Esophagus mucosa (tissue), 1 donor: ENCODE results near the gene TNFRSF11A. TPM values are rescaled to one million over a fixed set of nuclear protein-coding genes. Genes with fewer than 3 reads are reported as not detected.
A peak's percentile ranks its signal among the peaks of the same experiment; 100 is the strongest.

ENCODE experiments used
- ATAC-seq: fragments of 200-7000 bp; cut with Tn5 transposase; one replicate; pipeline ENCODE4 v1.9.1; 2020
- total RNA-seq: library from RNA; stranded (reverse); gene quantifications from one replicate; pipeline ENCODE4 v1.2.4, GENCODE V29; 2023
- donor health status: DM: yes; HTN: yes; CAD: no.

TNFRSF11A gene
- total RNA-seq, 1 donor from 2014 or later: 5.7 TPM

GRCh38 chr18:62420513-62421209 lies 95.6 kb downstream of the TNFRSF11A start:
- ATAC-seq: peak; percentile 65

GRCh38 chr18:62425465-62426190 lies 100.5 kb downstream of the TNFRSF11A start:
- ATAC-seq: peak; percentile 96

GRCh38 chr18:62426191-62426488 lies 101.0 kb downstream of the TNFRSF11A start:
- ATAC-seq: no peak

GRCh38 chr18:62432176-62432575 lies 107.1 kb downstream of the TNFRSF11A start:
- no peak for ATAC-seq

- no peak for ATAC-seq
These were observed 109.7 kb downstream of the TNFRSF11A start for GRCh38 chr18:62434798-62435197.

- ATAC-seq: no peak
These were observed 110.4 kb downstream of the TNFRSF11A start for GRCh38 chr18:62435435-62436031.

- no peak for ATAC-seq
These were observed 111.6 kb downstream of the TNFRSF11A start for GRCh38 chr18:62436636-62437234.

- peak; percentile 74 for ATAC-seq
These were observed 112.3 kb downstream of the TNFRSF11A start for GRCh38 chr18:62437235-62438017.

- peak; percentile 38 for ATAC-seq
These were observed 112.9 kb downstream of the TNFRSF11A start for GRCh38 chr18:62438018-62438329.

GRCh38 chr18:62438402-62438801 lies 113.3 kb downstream of the TNFRSF11A start:
- ATAC-seq: no peak

- ATAC-seq: no peak
These were observed 113.8 kb downstream of the TNFRSF11A start for GRCh38 chr18:62438866-62439265.

Other genes with a start within 250 kb of the TNFRSF11A start
- gene PIGN, start 138.3 kb upstream of the TNFRSF11A start, total RNA-seq: 37.1 TPM
- gene RELCH, start 138.1 kb upstream of the TNFRSF11A start, total RNA-seq: 54.4 TPM
- gene ZCCHC2, start 197.7 kb downstream of the TNFRSF11A start, total RNA-seq: 7.3 TPM